Measurements from ENCODE around the gene GATM.

The GATM gene

DNA sequence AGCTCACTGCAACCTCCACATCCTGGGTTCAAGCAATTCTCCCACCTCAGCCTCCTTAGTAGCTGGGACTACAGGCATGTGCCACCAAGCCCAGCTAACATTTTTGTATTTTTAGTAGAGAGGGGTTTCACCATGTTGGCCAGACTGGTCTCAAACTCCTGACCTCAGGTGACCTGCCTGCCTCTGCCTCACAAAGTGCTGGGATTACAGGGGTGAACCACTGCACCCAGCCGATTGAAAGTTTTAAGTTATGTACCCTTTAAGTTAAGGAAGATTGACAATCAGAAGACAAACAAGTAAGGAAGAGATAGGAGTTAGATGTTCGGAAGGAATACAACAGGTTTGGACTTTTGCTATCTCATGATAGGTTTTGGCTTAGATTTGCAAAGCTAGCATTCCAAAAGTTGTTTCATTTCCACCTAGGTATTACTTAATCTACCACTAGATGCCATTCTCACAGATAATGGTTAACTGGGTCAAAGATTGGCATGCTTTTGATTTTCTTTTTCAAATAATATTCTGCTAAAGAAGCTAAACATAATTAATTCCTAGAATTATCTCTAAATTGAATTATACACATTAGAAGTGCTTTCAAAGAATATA lies 35.0 kb downstream of the GATM start:
- no peak for TF ChIP-seq TAF1 (IDR thresholded peaks at IDR 0.05; ENCODE audit: borderline replicate concordance, low read depth, low read length)
- DNase-seq (ENCODE audit: insufficient read length), result no peak
- FAIRE-seq, result no peak

DNA sequence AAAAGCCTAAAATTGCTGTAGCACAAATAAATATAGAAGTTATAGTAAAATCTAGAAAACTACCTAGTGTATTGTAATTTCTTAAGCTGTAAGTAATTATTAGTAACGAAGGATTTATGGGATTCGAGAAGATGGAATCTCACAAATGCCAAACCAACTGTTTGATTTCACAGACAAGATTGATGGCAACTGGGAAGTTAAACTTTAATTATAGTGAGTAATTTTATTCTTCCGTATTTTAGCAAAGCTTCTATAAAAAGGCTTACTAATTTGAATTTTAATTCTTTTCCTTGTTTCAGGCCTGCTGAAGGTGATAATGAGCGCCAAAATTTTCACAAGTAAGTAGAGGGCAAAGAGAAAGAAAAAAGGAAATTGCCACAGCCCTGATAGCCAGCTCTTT lies 36.6 kb downstream of the GATM start:
- DNase-seq (ENCODE audit: insufficient read length), result no peak
- no peak for TF ChIP-seq POLR2A (IDR thresholded peaks at IDR 0.05; ENCODE audit: low read depth, low read length)
- FAIRE-seq, result no peak

DNA sequence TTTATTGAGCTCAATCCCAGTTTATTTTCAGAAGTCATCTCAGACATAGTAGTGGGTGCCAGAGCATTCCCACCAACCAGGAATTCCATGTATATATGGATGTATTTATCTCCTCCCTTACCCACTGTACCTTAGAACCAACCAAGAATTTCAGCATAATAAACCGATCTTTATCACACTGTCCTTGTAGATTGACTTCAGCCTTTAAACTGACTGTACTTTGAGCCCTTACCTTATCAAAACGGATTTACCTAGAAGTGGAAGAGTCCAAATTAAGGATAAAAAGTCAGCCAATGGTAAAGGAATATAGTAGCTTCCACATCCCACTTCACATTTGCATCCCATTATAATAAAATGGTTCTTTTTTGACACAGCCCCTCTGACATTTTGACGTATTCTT lies 37.9 kb downstream of the GATM start:
- DNase-seq (ENCODE audit: insufficient read length) (no peak), FAIRE-seq (no peak)
- TF ChIP-seq TAF1 (IDR thresholded peaks at IDR 0.05; ENCODE audit: borderline replicate concordance, low read depth, low read length) (no peak), POLR2A (IDR thresholded peaks at IDR 0.05; ENCODE audit: low read depth, low read length) (no peak), POLR2AphosphoS5 (IDR thresholded peaks at IDR 0.05; ENCODE audit: low read depth, low read length) (no peak)

DNA sequence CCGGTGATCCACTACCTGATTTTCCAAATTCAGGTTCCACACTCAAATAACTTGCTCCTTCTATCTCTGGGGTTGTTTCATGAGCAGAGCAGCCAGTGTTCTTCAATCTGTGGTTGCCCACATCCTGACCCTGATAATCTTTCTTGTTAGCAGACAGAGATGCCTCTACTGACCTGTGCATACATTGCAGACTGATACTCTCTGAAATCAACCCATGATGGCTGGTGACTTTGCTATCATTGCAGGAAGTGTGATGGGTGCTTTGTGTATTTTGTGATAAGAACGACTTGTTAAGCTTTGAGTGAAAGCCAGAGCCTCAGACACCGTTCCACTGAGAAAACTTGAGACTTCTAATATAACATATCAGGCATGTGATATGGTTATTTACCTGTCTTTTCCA lies 39.9 kb downstream of the GATM start:
- no peak for DNase-seq (ENCODE audit: insufficient read length)
- FAIRE-seq, result no peak
- TF ChIP-seq TAF1 (IDR thresholded peaks at IDR 0.05; ENCODE audit: borderline replicate concordance, low read depth, low read length) (no peak), POLR2A (IDR thresholded peaks at IDR 0.05; ENCODE audit: low read depth, low read length) (no peak), POLR2AphosphoS5 (IDR thresholded peaks at IDR 0.05; ENCODE audit: low read depth, low read length) (no peak)

DNA sequence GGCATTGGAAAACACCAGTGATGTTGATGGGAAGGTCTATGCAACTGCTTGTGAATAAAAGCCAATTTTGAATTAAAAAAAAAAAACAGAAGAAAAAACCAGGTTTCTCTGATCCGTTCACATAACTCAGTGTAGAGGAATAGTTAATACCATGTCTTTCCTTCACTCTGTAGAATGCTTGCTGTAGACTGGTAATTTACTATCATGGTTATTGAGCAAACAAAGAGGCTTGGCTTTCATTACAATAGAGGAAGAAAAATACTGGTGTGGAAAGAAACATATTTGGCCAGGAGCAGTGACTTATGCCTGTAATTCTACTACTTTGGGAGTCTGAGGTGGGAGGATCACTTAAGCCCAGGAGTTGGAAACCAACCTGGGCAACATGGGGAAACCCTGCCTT lies 41.1 kb downstream of the GATM start:
- FAIRE-seq, result no peak
- TF ChIP-seq TAF1 (IDR thresholded peaks at IDR 0.05; ENCODE audit: borderline replicate concordance, low read depth, low read length), result no peak
- no peak for TF ChIP-seq POLR2AphosphoS5 (IDR thresholded peaks at IDR 0.05; ENCODE audit: low read depth, low read length)
- no peak for TF ChIP-seq POLR2A (IDR thresholded peaks at IDR 0.05; ENCODE audit: low read depth, low read length)
- DNase-seq (ENCODE audit: insufficient read length), result no peak

DNA sequence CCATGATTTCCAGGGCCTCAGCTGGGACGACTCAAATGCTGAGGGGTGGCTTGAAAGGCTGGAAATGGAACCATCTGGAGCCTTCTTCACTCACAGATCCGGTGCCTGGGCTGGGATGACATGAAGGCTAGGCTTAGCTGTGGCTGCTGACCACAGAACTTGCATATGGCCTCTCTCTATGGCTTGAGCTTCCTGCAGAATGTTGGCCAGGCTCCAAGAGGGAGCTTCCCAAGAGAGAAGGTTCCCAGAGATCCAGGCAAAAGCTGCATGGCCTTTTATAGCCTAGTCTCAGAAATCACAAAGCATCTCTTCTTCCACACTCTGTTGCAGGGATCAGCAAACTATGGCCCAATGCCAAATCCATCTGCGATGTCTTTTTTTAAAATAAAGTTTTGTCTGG lies 44.8 kb downstream of the GATM start:
- no peak for DNase-seq (ENCODE audit: insufficient read length)
- TF ChIP-seq TAF1 (IDR thresholded peaks at IDR 0.05; ENCODE audit: borderline replicate concordance, low read depth, low read length), result no peak
- no peak for TF ChIP-seq POLR2AphosphoS5 (IDR thresholded peaks at IDR 0.05; ENCODE audit: low read depth, low read length)
- no peak for TF ChIP-seq POLR2A (IDR thresholded peaks at IDR 0.05; ENCODE audit: low read depth, low read length)

DNA sequence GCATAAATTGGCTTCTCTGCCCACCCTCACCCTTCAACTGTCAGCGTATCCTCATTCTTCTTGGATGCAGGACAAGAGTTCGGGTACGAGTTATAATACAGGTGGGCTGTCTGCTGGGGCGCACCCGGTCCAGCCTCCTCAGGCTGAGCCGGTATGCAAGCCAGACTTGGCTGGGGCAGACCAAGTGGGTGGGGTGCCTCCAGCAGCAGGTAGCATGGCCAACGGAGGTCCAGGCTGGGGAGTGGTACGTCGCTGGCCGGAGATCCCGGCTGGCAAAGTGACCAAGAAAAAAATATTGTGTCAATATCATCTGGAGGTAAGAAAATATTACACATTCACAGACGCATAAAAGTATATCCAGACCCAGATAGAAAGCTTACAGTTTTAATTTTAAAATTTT lies 45.6 kb downstream of the GATM start:
- DNase-seq (ENCODE audit: insufficient read length) (no peak), FAIRE-seq (no peak)
- no peak for TF ChIP-seq POLR2AphosphoS5 (IDR thresholded peaks at IDR 0.05; ENCODE audit: low read depth, low read length)
- TF ChIP-seq POLR2A (IDR thresholded peaks at IDR 0.05; ENCODE audit: low read depth, low read length), result no peak
- TF ChIP-seq TAF1 (IDR thresholded peaks at IDR 0.05; ENCODE audit: borderline replicate concordance, low read depth, low read length), result no peak

More for the DNA sequence above, 44.8 kb downstream of the GATM start:
- FAIRE-seq, result no peak

DNA sequence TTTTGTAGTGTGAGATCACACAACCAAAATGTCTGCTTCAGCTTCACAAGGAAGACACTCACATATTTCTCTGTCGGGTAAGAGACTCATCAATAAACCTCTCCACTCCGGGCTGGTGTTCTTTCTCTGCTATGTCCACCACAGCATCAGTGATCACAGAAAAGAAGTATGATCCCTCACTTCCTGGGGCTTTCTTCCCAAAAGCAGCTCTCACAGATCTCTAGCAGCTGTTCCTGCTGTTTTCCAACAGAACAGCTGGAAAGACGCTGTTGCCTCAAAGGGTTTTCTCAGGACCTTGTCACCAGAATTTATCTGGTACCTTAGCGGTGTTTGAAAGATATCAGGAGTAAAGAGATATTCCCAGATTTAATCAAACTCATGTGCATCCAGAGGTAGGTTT lies 46.4 kb downstream of the GATM start:
- DNase-seq (ENCODE audit: insufficient read length), result no peak
- no peak for FAIRE-seq
- TF ChIP-seq POLR2A (IDR thresholded peaks at IDR 0.05; ENCODE audit: low read depth, low read length) (no peak), TAF1 (IDR thresholded peaks at IDR 0.05; ENCODE audit: borderline replicate concordance, low read depth, low read length) (no peak), POLR2AphosphoS5 (IDR thresholded peaks at IDR 0.05; ENCODE audit: low read depth, low read length) (no peak)

DNA sequence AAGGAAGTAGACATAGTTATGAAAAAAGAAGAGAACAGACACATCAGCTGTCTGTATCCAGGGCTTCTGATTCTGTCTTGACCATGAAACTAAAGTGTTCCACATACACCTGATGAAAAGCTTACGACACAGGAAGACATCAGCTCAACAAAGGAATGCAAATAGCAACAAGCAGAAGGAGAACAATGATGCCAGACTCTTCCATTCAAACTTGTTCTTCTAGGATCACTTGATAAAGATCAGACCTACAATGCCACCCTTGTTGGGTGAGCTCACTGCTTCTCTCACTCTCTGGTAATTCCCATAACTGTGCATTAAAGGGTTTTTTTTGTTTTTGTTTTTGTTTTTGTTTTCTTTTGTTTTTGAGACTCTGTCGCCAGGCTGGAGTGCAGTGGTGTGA lies 49.7 kb downstream of the GATM start:
- DNase-seq (ENCODE audit: insufficient read length), result no peak
- no peak for TF ChIP-seq POLR2A (IDR thresholded peaks at IDR 0.05; ENCODE audit: low read depth, low read length)
- no peak for TF ChIP-seq TAF1 (IDR thresholded peaks at IDR 0.05; ENCODE audit: borderline replicate concordance, low read depth, low read length)
- FAIRE-seq, result no peak

DNA sequence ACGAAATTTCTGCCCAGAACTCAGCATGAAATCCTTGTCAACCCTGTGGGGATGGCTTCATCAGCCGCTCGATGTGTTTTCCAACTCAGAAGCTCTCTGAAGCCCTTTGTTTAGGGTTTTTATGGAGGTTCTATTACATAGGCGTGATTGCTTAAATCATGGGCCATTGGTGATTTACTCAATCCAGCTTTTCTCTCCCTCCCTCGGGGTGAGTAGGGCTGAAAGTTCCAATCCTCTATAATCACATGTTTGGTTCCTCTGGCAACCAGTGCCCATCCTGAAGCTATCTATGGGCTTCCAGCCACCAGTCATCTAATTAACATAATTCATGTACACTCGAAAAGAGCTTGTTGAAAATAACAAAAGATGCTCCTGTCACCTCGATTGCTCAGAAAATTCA lies 51.6 kb downstream of the GATM start:
- DNase-seq (ENCODE audit: insufficient read length), result no peak
- FAIRE-seq, result no peak
- no peak for TF ChIP-seq POLR2AphosphoS5 (IDR thresholded peaks at IDR 0.05; ENCODE audit: low read depth, low read length)
- no peak for TF ChIP-seq POLR2A (IDR thresholded peaks at IDR 0.05; ENCODE audit: low read depth, low read length)
- no peak for TF ChIP-seq TAF1 (IDR thresholded peaks at IDR 0.05; ENCODE audit: borderline replicate concordance, low read depth, low read length)

DNA sequence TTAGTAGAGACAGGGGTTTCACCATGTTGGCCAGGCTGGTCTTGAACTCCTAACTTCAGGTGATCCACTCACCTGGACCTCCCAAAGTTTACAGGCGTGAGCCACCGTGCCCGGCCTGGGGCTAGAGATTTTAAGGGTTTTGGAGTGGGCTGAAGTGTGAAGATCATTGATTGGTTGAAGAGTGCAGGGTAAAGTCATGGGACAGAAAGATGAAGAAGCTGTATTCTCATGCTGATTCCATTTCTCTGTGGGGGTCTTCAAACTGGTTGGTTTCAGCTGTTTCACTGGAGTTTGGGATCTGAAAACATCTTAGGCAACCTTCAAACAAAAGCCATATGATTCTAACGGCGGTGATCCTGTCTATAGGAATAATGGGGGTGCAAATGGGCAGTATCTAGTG lies 52.1 kb downstream of the GATM start:
- TF ChIP-seq POLR2A (IDR thresholded peaks at IDR 0.05; ENCODE audit: low read depth, low read length) (no peak), TAF1 (IDR thresholded peaks at IDR 0.05; ENCODE audit: borderline replicate concordance, low read depth, low read length) (no peak), POLR2AphosphoS5 (IDR thresholded peaks at IDR 0.05; ENCODE audit: low read depth, low read length) (no peak)
- FAIRE-seq, result no peak
- no peak for DNase-seq (ENCODE audit: insufficient read length)

DNA sequence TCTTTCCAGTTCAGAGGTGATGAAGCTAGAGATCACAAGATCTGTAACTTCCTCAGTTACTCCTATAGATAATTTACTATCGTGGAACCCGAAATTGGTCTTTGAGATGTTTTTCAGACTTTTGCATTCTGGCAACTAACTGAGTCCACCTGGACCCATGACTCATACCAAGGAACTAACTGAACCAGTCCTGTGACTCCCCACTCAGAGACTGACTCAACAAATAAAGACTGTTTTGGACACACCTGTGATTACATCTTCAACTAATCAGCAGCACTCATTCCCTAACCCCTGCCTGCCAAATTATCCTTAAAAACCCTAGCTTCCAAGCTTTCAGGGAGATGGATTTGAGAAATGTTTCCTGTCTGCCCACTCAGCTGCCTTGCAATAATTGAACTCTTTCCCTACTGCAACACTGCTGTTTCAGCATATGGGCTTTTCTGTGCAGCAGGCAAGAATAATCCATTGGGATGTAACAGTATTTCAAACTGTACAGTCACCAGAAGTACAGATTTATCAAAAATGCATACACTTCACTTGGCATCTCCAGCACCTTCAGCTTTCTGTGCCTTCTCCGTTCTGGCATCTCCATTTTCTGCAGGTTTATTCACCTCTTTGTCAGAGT lies 57.7 kb downstream of the GATM start:
- FAIRE-seq (no peak), DNase-seq (ENCODE audit: insufficient read length) (no peak)
- TF ChIP-seq POLR2AphosphoS5 (IDR thresholded peaks at IDR 0.05; ENCODE audit: low read depth, low read length) (no peak), POLR2A (IDR thresholded peaks at IDR 0.05; ENCODE audit: low read depth, low read length) (no peak), TAF1 (IDR thresholded peaks at IDR 0.05; ENCODE audit: borderline replicate concordance, low read depth, low read length) (no peak)

All from GM12892 (cell line).